Heart left ventricle (tissue), 13 donors: Measurements from ENCODE around the gene PLEKHA7.

Experiments
- CTCF ChIP-seq, 12 donors: fragments of 200-600 bp; sonication (generic) in 4 of 12; IDR thresholded peaks; one replicate each; pipeline versions ENCODE4 v1.5.0 to v1.8.0; 2018 to 2022; ENCODE audit warnings: antibody characterized with exemption in 12 of 12, mild to moderate bottlenecking in 5 of 12
- POLR2A ChIP-seq, 2 donors: fragments of 450-650 bp; IDR thresholded peaks; one replicate each; pipeline ENCODE4 v1.6.1; 2017; ENCODE audit warnings: antibody characterized with exemption in 2 of 2, mild to moderate bottlenecking in 2 of 2, moderate library complexity in 2 of 2
- donor health status: ischemic (EF 13 %, LVEDD 7.1; RV severe dilation, severe dysfunction).
- donor health status: DM: no; HTN: yes; CAD: no.
- donor health status: DM: no; HTN: no; CAD: no.
- donor health status: ischemic (EF 25% LVEDD 6.9; RV normal size, moderate dysfunction).
- donor health status: ischemic (EF 25% LVEDD 5.7; RV mildly dilated, moderate dysfunction).
- donor health status: ischemic (EF 35%, LVEDD 5.7; RV mildly dilated, moderate dysfunction).
- donor health status: nonischemic (EF 11% LVEDD 7.7; RV severe dilation, severe dysfunction).
- donor health status: DM: yes; HTN: yes; CAD: no.
- donor health status: PGD.
- donor health status: ischemic (EF 29% LVEDD 5.4; RV normal size, mild dysfunction).
- donor health status: nonischemic (EF 23%, LVEDD 6.1; RV moderate dilation, normal function).

GRCh38 chr11:16841984-16842383 lies 172.2 kb downstream of the PLEKHA7 start:
- no peak for TF ChIP-seq CTCF (IDR thresholded peaks at IDR 0.05)
- no peak for TF ChIP-seq POLR2A (IDR thresholded peaks at IDR 0.05)
